ENCODE results near the gene PFDN4.

The PFDN4 gene

GRCh38 chr20:54174457-54175175 lies 33.3 kb upstream of the PFDN4 start:
- no peaks in the 10 kb centered on the region for H3K27me3 ChIP-seq (ENCODE audit: low read length)
- no peak overlapping the region for H2AFZ ChIP-seq (ENCODE audit: low read depth, low read length, severe bottlenecking)
- no peak overlapping the region for H3K4me2 ChIP-seq (ENCODE audit: low read depth, low read length, poor library complexity, severe bottlenecking)
- H3K9ac ChIP-seq (ENCODE audit: low read length), result no peak overlapping the region
- no peaks in the 10 kb centered on the region for H3F3A ChIP-seq (ENCODE audit: insufficient read depth)
- H3K27ac ChIP-seq (ENCODE audit: low read depth, low read length), result no peak overlapping the region
- H3K79me2 ChIP-seq (ENCODE audit: insufficient read depth, low read length), result no peaks in the 10 kb centered on the region
- H3K36me3 ChIP-seq (ENCODE audit: low read length), result no peaks in the 10 kb centered on the region
- no peaks in the 10 kb centered on the region for H3K9me3 ChIP-seq (ENCODE audit: insufficient read depth, low read length)
- no peaks in the 10 kb centered on the region for H4K20me1 ChIP-seq (ENCODE audit: low read depth, low read length)
- H3K4me3 ChIP-seq (ENCODE audit: insufficient read depth, low read length, poor library complexity, severe bottlenecking), result no peak overlapping the region
- TF ChIP-seq EZH2phosphoT487 (conservative IDR thresholded peaks at IDR 0.05; ENCODE audit: low read length) (no peak), CTCF (IDR thresholded peaks at IDR 0.05; ENCODE audit: insufficient read depth, low read length, poor library complexity, severe bottlenecking) (no peak)
- no peaks in the 10 kb centered on the region for H3K9me2 ChIP-seq (replicated peaks; ENCODE audit: insufficient read depth, low read length)

- no peaks in the 10 kb centered on the region for H3F3A ChIP-seq (ENCODE audit: insufficient read depth)
- H3K9me2 ChIP-seq (replicated peaks; ENCODE audit: insufficient read depth, low read length), result no peaks in the 10 kb centered on the region
- H3K4me3 ChIP-seq (ENCODE audit: insufficient read depth, low read length, poor library complexity, severe bottlenecking), result no peak overlapping the region
- H3K9ac ChIP-seq (ENCODE audit: low read length), result no peak overlapping the region
- TF ChIP-seq EZH2phosphoT487 (conservative IDR thresholded peaks at IDR 0.05; ENCODE audit: low read length), result no peak
- no peak for TF ChIP-seq CTCF (IDR thresholded peaks at IDR 0.05; ENCODE audit: insufficient read depth, low read length, poor library complexity, severe bottlenecking)
- H3K9me3 ChIP-seq (ENCODE audit: insufficient read depth, low read length), result no peaks in the 10 kb centered on the region
- no peak overlapping the region for H3K4me2 ChIP-seq (ENCODE audit: low read depth, low read length, poor library complexity, severe bottlenecking)
- H3K27me3 ChIP-seq (ENCODE audit: low read length), result no peaks in the 10 kb centered on the region
- no peaks in the 10 kb centered on the region for H3K36me3 ChIP-seq (ENCODE audit: low read length)
- H3K27ac ChIP-seq (ENCODE audit: low read depth, low read length), result no peak overlapping the region
- no peaks in the 10 kb centered on the region for H3K79me2 ChIP-seq (ENCODE audit: insufficient read depth, low read length)
- H4K20me1 ChIP-seq (ENCODE audit: low read depth, low read length), result no peaks in the 10 kb centered on the region
- no peak overlapping the region for H2AFZ ChIP-seq (ENCODE audit: low read depth, low read length, severe bottlenecking)
Observed at GRCh38 chr20:54176610-54177009, 31.3 kb upstream of the PFDN4 start.

- Histone ChIP-seq H3K9ac (ENCODE audit: low read length) (no peak overlapping the region), H3K4me3 (ENCODE audit: insufficient read depth, low read length, poor library complexity, severe bottlenecking) (no peak overlapping the region), H3K4me2 (ENCODE audit: low read depth, low read length, poor library complexity, severe bottlenecking) (no peak overlapping the region), H2AFZ (ENCODE audit: low read depth, low read length, severe bottlenecking) (no peak overlapping the region), H3K79me2 (ENCODE audit: insufficient read depth, low read length) (no peaks in the 10 kb centered on the region), H3K27ac (ENCODE audit: low read depth, low read length) (no peak overlapping the region), H4K20me1 (ENCODE audit: low read depth, low read length) (no peaks in the 10 kb centered on the region), H3K9me2 (replicated peaks; ENCODE audit: insufficient read depth, low read length) (no peaks in the 10 kb centered on the region), H3F3A (ENCODE audit: insufficient read depth) (no peaks in the 10 kb centered on the region), H3K27me3 (ENCODE audit: low read length) (no peaks in the 10 kb centered on the region), H3K9me3 (ENCODE audit: insufficient read depth, low read length) (no peaks in the 10 kb centered on the region), H3K36me3 (ENCODE audit: low read length) (no peaks in the 10 kb centered on the region)
- TF ChIP-seq EZH2phosphoT487 (conservative IDR thresholded peaks at IDR 0.05; ENCODE audit: low read length), result no peak
- no peak for TF ChIP-seq CTCF (IDR thresholded peaks at IDR 0.05; ENCODE audit: insufficient read depth, low read length, poor library complexity, severe bottlenecking)
Observed at GRCh38 chr20:54177378-54177777, 30.5 kb upstream of the PFDN4 start.
